Superior temporal gyrus (tissue), 1 donor: ENCODE data around the gene CLDND2.

Experiments
- DNase-seq: peaks from one replicate; pipeline ENCODE4 v3.0.0-alpha.2; 2016; ENCODE audit errors: extremely low spot score

CLDND2 gene

DNA sequence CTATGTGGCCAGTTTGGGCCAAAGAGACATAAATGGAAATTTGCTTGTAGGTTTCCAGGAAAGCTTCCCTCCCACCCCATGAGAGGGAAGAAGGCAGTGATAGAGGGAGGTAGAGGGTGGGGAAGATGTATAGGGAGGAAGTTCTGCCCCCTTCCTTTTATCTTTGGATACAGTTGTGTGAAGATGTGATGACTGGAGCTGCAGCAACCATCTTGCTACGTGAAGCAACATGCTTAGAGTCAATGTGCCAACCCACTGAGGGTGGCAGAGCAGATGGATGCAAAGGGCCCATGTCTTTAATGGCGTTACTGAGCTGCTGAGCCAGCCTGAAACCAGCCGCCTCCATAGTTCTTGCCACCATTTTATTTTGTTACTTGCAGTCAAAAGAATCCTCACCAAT, 37.6 kb downstream of the CLDND2 start:
- DNase-seq: no peak

DNA sequence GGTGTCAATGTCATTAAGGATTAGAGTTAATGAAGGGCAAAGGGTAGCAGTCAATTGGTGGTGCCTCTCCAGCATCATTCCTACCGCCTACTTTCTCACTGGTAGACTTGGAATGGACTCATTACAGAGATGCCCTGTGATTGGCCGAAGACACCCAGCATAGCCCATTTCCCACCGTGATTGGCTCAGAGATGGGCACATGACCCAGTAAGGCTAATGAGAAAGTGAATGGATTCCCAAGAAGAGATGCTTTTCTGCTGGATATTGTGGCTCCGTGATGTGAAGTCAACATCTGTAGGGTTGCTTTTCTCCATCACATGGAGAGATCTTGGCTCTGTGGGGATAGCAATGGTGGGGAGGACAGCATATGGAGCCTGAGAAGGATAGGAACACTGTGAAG, 38.4 kb downstream of the CLDND2 start:
- DNase-seq: no peak

DNA sequence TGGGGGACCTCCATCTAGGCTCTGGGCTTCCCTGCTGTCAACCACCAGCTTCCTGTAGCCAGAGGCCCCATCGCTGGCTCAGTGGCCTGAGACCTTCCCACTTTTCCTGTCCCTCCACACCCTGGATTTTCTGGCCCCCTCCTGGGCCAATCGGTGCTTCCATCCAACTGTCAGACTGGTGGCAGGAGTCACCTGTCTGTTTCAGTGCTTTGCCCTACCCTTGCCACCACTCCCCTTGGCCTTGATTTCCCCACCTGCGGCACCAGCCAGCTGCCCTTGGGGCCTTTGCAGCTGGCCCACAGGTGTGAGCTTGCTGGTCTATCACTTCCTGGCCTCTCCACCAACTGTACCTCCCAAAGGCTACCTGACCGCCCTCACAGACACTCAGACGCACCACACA, 39.4 kb downstream of the CLDND2 start:
- DNase-seq: no peak

DNA sequence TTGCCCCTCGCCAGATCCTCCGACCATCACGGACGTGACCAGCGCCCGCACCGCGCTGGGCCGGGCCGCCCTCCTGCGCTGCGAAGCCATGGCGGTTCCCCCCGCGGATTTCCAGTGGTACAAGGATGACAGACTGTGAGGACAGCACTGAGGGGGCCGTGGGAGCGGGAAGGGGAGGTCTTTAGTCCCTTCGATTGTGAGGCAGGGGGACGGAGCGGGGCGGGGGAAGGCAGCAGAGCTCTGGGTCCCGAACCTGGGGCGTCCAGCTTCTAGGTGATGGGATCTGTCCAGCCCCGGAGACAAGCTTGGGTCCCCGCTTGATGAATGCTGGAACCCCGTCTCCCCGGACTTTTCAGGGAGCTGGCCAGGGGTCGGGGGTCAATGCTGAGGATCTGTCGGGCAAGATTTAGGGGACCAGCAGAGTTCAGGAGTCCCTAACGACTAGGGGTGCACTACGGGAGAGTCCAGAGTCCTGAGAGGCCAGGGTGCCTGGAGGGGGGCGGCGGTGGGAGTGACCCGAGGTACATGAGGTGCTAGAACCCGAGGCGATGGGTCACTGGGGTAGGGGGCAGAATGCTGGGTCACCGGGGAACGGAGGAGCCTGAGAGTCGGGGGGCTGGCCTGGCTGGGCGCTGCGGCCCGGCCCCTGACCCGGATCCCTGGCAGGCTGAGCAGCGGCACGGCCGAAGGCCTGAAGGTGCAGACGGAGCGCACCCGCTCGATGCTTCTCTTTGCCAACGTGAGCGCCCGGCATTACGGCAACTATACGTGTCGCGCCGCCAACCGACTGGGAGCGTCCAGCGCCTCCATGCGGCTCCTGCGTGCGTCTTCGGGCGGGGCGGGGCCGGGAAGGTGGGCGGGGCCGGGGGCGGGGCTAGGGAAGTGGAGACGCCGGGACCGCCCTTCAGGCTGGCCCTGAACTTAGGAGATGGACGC, 41.5 kb downstream of the CLDND2 start:
- DNase-seq: no peak

DNA sequence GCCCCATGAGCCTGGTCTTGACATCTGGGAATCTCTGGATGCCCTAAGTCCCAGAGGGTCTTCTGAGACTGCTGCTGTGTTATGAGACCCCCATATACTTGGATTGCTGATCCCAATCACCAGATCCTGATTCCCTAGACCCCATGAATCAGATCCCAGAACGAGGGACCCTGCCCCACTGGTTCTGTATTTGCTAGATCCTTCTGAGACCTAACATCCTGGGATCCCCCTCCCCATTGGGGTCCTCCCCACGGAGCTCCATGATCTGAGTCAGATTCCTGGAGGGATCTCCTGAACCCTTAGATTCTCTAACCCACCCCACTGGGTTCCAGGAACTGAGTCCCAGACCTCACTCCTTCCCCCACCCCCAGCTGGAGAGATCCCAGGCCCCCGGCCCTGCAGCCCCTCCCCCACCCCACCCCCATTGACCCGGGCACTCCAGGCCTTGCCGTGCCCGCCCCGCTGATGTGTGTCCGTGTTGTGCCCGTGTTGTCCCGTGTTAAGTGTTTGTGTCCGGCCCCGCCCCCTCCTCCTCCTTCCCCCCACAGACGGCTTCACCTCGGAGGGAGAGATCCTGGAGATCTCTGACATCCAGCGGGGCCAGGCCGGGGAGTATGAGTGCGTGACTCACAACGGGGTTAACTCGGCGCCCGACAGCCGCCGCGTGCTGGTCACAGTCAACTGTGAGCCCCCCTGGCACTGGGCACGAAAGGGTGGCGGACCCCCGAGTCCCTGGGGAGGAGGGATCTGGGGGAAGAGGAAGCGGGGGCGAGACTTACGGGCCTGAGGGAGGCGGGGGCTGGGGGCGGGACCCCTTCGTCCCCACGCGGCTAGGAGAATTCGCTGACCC, 42.4 kb downstream of the CLDND2 start:
- no peak for DNase-seq

DNA sequence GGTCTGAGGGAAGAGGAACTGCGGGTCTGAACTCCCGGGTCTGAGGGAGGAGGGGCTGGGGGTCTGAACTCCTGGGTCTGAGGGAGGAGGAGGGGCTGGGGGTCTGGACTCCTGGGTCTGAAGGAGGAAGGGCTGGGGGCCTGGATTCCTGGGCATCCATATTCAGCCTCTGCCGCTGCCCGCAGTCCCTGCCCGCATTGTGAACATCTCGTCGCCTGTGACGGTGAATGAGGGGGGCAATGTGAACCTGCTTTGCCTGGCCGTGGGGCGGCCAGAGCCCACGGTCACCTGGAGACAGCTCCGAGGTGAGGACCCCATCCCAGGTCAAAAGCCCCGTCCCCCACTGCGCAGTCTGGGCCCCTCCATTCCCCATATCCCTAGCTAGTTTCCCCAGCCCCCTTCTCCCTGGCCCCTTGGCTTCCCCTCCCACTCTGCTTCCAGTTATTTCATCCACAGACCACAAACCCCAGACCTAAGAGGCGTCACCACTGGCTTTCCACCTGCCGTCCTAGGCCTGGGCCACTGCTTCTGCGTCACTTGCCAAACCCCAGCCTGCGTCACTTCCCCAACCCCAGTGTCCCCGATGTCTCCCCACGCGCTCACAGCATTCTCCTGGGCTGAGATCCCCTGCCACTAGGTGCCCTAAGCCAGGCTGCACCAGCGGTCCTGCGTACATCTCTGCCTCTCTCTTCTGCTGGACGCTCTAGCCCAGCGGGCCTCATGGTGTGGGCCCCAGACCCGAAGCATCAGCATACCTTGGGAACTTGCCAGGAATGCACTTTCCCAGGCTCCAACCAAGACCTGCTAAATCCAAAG, 43.4 kb downstream of the CLDND2 start:
- no peak for DNase-seq

DNA sequence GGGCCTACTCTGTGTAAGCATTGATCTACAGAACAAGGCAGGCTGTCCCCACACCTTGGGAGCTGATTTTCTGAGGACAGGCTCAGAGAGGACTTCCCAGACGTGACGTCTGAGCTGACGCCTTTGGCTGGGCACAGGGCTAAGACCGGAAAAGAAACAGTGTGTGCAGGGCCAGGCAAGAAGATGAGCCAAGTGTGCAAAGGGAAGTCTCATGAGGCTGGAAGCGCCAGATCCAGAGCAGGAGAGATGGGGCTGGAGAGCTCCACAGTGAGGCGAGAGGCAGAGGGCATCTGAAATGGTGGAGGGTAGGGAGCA, 44.7 kb downstream of the CLDND2 start:
- DNase-seq: no peak

DNA sequence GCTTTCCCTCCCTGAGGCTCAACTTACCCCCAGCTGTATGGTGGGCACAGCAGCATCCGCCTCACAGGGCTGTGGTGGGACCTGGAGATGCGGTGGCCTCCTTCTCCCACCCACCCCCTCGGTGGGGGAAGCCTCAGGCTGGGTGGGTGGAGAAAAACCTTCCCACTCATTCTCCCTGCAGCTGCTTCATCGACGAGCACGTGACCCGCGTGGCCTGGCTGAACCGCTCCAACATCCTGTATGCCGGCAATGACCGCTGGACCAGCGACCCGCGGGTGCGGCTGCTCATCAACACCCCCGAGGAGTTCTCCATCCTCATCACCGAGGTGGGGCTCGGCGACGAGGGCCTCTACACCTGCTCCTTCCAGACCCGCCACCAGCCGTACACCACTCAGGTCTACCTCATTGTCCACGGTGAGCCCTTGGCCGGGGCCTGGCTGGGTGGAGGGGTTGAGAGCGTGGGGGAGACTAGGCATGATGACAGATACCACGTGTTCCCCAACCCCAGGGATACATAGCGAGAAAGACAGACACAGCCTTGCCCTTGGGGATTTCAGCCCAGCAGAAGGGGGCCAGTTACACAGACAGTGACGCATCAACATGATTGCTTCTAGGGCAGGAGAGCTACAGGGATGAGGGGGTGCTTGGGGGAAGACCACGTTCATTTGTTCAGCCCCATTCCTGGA, 45.2 kb downstream of the CLDND2 start:
- DNase-seq: no peak

DNA sequence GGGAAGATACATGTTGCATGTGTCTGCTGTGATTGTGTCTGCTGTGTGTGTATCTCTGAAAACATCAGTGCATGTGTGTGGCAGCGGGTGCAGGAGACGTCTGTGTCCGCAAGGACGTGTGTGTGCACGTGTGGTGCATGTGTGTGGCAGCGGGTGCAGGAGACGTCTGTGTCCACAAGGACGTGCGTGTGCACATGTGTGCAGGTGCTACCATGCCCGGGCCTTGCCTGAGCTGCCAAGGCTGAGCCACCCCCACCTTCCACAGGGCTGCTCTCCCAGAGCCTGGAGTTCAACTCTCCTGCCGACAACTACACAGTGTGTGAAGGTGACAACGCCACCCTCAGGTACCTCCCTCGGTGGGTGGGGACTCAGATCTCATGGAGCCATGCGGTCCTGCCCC, 47.0 kb downstream of the CLDND2 start:
- no peak for DNase-seq

DNA sequence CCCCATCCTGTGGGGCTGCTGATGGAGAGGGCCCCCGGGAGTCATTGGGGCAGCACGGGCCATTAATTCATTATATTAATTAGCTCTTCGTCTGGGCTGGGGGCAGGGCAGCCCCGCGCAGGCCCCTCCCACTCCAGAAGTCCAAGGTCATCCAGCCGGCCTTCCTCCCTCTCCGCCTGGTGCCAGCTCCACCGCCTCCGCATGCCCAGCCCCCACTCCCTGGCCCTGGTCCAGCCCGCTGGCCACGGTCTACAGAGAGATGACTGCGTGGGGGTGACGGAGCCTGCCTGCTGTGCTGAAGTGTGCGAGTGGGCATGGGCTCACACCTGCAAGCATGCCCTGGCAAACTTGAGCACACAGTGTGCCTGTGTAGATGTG, 48.5 kb downstream of the CLDND2 start:
- no peak for DNase-seq

DNA sequence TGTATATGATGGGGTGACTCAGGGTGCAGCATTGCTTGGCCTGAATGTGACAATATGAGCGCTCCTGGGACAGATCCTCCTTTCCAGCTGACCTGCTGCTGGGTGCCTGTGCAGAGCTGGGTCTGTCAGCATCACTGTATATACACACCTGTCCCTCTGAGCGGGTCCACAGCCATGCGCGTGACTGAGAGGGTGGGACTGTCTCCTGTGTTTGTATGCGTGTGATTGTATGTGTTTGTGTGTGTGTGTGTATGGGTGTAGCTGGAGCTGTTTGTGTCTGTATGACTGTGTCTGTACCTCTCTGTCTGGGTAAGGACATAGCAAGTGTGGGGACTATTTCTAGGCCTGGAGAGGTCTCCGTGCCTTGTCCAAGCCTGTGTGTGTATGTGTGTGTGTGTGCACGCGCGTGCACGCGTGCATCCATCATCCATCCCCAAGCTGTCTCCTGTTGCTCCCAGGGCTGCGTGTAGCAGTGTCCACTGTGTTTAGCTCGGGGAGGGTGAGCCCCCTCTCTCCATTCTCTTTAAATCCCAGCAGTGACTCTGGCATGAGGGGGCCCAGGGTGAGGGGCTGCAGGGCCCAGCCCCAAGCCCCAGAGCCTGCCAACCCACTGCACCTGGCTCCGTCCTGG, 49.0 kb downstream of the CLDND2 start:
- DNase-seq: no peak

DNA sequence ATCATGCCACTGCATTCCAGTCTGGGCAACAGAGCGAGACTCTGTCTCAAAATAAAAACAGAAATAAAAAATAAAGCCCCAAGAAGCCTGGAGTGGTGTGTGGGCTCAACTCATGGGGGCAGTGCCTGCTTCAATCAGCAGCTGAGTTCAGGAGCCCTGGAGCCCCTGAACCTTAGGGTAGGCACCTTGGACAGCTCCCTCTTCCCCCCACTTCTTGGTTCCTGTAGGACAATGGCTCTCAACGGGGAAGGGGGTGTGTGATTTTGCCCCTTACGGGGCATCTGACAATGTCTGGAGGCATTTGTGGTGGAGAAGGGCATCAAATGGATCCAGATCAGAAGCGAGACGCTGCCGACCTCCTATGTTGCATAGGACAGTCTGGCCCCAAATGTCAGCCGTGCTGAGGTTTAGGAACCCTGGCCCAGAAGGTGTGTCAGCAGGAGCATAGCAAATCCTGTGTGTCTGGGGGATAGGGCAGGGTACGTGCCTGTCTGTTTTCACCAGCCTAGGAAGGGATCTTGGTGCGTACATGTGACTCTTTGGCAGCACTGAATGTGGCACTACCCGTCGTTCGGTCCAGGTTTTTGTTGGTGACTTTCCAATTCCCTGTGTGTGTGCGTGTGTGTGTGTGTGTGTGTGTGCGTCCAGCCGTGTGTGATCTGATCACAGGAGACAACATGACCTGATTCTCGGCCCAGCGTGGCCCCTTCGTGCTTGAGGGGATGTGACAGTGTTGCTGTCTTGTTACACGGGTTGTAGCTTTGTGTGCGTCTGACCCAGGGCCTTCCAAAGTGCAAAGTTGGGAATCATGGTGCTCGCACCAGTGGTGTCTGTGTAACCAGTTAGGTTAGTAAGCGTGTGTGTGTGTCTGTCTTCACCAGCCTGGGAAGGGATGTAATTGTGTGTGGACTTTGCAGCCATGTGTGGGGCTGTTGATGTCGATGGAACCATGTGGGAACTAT, 49.8 kb downstream of the CLDND2 start:
- DNase-seq: no peak

DNA sequence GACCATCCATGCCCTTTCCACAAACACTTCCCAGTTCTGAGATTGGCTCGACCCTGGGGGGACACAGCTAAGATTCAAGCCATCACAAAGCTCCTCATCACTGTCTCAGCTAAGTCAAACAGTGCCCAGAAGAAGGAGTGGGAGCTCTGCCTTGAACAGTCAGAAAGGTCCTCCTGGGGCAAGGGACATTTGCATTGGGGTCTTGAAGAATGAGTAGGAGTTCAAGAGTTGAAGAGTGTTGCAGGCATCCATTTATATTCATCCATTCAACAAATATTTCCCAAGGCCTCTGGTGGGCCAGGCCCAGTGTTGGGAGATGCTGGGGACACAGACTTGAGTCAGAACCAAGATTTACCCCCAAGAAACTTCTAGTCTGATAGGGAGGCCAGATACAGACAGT, 50.8 kb downstream of the CLDND2 start:
- DNase-seq: no peak

DNA sequence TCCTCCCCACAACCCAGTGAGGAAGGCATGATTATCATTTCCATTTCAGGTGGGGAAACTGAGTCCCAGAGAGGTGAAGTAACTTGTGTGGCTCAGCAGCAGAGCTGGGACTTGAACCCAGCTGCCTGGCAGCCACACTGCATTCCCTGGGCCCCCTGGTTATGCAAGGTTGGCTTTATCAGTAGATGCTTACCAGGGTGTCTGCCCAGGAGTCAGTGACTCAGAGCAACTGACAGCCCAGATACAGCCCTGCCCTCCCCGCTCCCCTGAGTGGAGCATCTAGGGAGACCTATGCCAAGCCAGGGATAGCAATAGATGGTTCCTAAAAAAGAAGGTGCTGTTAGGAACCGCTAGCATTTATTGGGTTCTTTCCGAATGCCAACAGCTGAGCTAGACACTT, 51.4 kb downstream of the CLDND2 start:
- DNase-seq: no peak
